ENCODE data around the gene TULP1.

DNA sequence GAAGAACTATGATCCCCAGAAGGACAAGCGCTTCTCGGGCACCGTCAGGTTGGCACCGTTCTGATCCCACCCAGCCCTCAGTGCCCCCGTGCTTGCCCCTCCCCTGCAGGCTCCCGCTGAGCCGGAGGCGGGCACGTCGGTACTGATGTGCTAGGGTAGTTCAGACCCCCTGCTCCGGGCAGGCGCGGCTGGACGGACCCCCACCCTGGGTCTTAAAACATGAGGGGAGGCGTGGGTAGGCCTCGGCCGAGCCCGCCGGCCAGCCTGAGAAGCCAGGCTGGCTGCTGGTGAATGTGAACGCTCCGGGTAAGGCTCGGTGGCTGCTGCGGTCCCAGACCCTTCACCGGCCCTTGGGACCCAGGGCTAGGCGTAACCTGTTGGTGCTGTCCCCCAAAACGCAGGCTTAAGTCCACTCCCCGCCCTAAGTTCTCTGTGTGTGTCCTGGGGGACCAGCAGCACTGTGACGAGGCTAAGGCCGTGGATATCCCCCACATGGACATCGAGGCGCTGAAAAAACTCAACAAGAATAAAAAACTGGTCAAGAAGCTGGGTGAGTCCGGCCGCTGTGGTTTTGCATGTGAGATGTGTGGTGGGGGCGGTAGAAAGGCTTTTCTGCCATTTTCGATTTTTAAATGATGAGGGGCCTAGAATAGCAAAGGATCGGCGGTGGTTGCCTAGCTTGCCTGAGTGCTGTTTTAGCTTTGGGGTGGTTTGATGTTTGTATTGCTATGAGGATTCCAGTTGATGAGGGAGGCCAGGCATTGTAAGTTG lies 43.5 kb downstream of the TULP1 start:
- TF ChIP-seq, protein P1, sequence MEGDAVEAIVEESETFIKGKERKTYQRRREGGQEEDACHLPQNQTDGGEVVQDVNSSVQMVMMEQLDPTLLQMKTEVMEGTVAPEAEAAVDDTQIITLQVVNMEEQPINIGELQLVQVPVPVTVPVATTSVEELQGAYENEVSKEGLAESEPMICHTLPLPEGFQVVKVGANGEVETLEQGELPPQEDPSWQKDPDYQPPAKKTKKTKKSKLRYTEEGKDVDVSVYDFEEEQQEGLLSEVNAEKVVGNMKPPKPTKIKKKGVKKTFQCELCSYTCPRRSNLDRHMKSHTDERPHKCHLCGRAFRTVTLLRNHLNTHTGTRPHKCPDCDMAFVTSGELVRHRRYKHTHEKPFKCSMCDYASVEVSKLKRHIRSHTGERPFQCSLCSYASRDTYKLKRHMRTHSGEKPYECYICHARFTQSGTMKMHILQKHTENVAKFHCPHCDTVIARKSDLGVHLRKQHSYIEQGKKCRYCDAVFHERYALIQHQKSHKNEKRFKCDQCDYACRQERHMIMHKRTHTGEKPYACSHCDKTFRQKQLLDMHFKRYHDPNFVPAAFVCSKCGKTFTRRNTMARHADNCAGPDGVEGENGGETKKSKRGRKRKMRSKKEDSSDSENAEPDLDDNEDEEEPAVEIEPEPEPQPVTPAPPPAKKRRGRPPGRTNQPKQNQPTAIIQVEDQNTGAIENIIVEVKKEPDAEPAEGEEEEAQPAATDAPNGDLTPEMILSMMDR (IDR thresholded peaks at IDR 0.05; ENCODE audit: low read length) = no peak
- no peak for TF ChIP-seq EZH2 (IDR thresholded peaks at IDR 0.05; ENCODE audit: borderline replicate concordance, low read length)
